ENCODE data around the gene SLC6A11.

GRCh38 chr3:10912786-10913185 lies 96.8 kb downstream of the SLC6A11 start:
- TF ChIP-seq, protein P1, sequence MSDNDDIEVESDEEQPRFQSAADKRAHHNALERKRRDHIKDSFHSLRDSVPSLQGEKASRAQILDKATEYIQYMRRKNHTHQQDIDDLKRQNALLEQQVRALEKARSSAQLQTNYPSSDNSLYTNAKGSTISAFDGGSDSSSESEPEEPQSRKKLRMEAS (IDR thresholded peaks at IDR 0.05) = no peak
- TF ChIP-seq, protein P2, sequence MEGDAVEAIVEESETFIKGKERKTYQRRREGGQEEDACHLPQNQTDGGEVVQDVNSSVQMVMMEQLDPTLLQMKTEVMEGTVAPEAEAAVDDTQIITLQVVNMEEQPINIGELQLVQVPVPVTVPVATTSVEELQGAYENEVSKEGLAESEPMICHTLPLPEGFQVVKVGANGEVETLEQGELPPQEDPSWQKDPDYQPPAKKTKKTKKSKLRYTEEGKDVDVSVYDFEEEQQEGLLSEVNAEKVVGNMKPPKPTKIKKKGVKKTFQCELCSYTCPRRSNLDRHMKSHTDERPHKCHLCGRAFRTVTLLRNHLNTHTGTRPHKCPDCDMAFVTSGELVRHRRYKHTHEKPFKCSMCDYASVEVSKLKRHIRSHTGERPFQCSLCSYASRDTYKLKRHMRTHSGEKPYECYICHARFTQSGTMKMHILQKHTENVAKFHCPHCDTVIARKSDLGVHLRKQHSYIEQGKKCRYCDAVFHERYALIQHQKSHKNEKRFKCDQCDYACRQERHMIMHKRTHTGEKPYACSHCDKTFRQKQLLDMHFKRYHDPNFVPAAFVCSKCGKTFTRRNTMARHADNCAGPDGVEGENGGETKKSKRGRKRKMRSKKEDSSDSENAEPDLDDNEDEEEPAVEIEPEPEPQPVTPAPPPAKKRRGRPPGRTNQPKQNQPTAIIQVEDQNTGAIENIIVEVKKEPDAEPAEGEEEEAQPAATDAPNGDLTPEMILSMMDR (IDR thresholded peaks at IDR 0.05) = no peak
- TF ChIP-seq MYC (IDR thresholded peaks at IDR 0.05; ENCODE audit: borderline replicate concordance, low read length) (no peak), RAD21 (conservative IDR thresholded peaks at IDR 0.05 in 1 of 2, IDR thresholded peaks at IDR 0.05 in 1 of 2) (no peak), RNF2 (IDR thresholded peaks at IDR 0.05; ENCODE audit: borderline replicate concordance, low read depth) (no peak), PBX3 (IDR thresholded peaks at IDR 0.05) (no peak), CEBPB (IDR thresholded peaks at IDR 0.05) (no peak), HOXA7 (CRISPR knock-in tag; IDR thresholded peaks at IDR 0.05) (no peak), HMGXB4 (CRISPR knock-in tag; IDR thresholded peaks at IDR 0.05; ENCODE audit: borderline replicate concordance) (no peak), USF2 (IDR thresholded peaks at IDR 0.05) (no peak)
